GM12865 (cell line): Measurements from ENCODE around the gene PPP6R1.

Experiments
- DNase-seq: peaks from one replicate; pipeline ENCODE4 v3.0.0; 2010; ENCODE audit warnings: low read depth
- H3K4me3 ChIP-seq: 2 replicates; pipeline ENCODE4 v1.5.1; 2011; ENCODE audit warnings: mild to moderate bottlenecking, low read depth, low read length, control low read depth
- TF ChIP-seq, protein P1 (sequence below): IDR thresholded peaks from 2 replicates; pipeline ENCODE4 v1.5.1; 2011; ENCODE audit warnings: low read length, control low read depth, low read depth, inconsistent platforms; ENCODE audit not compliant: insufficient read depth; ENCODE audit errors: missing control alignments

The PPP6R1 gene

GRCh38 chr19:55265723-55266386 is 7.0 kb upstream of the PPP6R1 start:
- no peak for DNase-seq
- TF ChIP-seq, protein P1, sequence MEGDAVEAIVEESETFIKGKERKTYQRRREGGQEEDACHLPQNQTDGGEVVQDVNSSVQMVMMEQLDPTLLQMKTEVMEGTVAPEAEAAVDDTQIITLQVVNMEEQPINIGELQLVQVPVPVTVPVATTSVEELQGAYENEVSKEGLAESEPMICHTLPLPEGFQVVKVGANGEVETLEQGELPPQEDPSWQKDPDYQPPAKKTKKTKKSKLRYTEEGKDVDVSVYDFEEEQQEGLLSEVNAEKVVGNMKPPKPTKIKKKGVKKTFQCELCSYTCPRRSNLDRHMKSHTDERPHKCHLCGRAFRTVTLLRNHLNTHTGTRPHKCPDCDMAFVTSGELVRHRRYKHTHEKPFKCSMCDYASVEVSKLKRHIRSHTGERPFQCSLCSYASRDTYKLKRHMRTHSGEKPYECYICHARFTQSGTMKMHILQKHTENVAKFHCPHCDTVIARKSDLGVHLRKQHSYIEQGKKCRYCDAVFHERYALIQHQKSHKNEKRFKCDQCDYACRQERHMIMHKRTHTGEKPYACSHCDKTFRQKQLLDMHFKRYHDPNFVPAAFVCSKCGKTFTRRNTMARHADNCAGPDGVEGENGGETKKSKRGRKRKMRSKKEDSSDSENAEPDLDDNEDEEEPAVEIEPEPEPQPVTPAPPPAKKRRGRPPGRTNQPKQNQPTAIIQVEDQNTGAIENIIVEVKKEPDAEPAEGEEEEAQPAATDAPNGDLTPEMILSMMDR, result no peak
- no peak overlapping the region for H3K4me3 ChIP-seq

DNA sequence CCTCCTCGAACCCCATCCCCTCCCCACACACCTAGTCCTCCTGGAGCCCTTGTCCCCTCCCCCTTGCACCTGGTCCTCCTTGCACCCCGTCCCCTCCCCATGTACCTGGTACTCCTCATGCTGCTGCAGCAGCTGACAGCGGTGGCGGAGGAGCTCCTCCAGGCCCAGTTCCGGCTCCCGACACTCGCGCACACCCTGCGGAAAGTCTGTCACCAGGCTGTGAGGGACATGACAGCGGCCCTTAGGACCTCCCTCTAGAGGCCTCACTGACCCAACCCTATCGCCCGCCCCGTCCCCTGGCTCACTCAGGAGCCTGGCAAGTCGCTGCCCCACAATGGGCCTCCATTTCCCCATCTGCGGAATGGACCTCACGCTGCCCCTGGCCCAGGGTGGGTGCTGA is 6.4 kb upstream of the PPP6R1 start:
- H3K4me3 ChIP-seq, result no peak overlapping the region
- TF ChIP-seq, protein P1, result no peak
- no peak for DNase-seq

DNA sequence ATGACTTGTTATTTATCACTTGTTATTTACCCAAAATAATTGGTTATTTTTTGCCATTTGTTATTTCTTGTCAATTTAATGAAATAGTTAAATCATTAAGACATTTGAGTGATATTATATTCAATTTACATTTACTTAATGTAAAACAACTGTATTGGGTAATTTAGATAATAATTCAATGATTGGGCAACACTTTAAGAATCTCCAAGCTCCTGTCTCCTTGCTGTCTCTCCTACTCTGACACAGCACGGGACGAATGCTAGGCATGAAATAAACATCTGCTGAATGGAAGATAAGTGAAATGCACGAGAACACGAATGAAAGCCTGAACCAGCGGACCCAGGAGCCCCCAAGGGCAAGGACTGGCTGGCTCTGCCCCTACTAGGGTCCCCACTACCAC is 5.7 kb upstream of the PPP6R1 start:
- no peak overlapping the region for H3K4me3 ChIP-seq
- DNase-seq, result no peak
- TF ChIP-seq, protein P1, result no peak

- no peak overlapping the region for H3K4me3 ChIP-seq
- TF ChIP-seq, protein P1, result no peak
- no peak for DNase-seq
Observed at GRCh38 chr19:55262359-55262758, 3.5 kb upstream of the PPP6R1 start.

GRCh38 chr19:55261671-55262126 is 2.9 kb upstream of the PPP6R1 start:
- no peak for DNase-seq
- TF ChIP-seq, protein P1, result no peak
- no peak overlapping the region for H3K4me3 ChIP-seq

- peak overlapping the region; percentile 52 for H3K4me3 ChIP-seq
- TF ChIP-seq, protein P1, result no peak
- no peak for DNase-seq
Observed at GRCh38 chr19:55259540-55260210, 858 bp upstream of the PPP6R1 start.
